HepG2 (cell line): ENCODE results near the gene CNN3. TPM values are rescaled to one million over a fixed set of nuclear protein-coding genes. Genes with fewer than 3 reads are reported as not detected.

Experiments used
- ATAC-seq: fragments of 200-7000 bp; cut with Tn5 transposase; 3 replicates; pipeline ENCODE4 v1.9.1; 2020; ENCODE audit warnings: mild to moderate bottlenecking, moderate library complexity
- BruUV-seq: library from RNA; stranded (reverse); fragments of 400-500 nt; replicated peaks from 2 replicates; lab custom pipeline; 2021; lab: Mats Ljungman, UMichigan
- CTCF ChIA-PET: fragments of 300-600 bp; formaldehyde crosslinking; extraction: SDS; loops from one replicate; lab custom pipeline; 2021; ENCODE audit warnings: low total read pairs, inconsistent platforms, low intra/inter-chr PET ratio; lab: Yijun Ruan, JAX
- POLR2A ChIA-PET: fragments of 350-600 bp; sonication (Branson Sonifier 250); formaldehyde crosslinking; loops from one replicate; lab custom pipeline; 2020; ENCODE audit warnings: antibody characterized with exemption, inconsistent platforms; lab: Yijun Ruan, JAX
- DNase-seq: peaks from one replicate; pipeline ENCODE4 v3.0.0-alpha.2; 2015; ENCODE audit warnings: low spot score
- FAIRE-seq: peaks from 3 replicates; lab custom pipeline; 2011; peaks lifted over from hg19 to GRCh38; lab: Jason Lieb, UNC
- H2AFZ ChIP-seq: one replicate; pipeline ENCODE4 v1.6.1; 2011; ENCODE audit warnings: low read length, inconsistent platforms
- H3K27ac ChIP-seq: fragments of 300-600 bp; 3 replicates; pipeline ENCODE4 v1.8.0; 2011; ENCODE audit warnings: mixed run types, mild to moderate bottlenecking, mixed read lengths, low read length, inconsistent platforms; ENCODE audit not compliant: insufficient read depth; ENCODE audit errors: extremely low read length
- H3K27me3 ChIP-seq, 2 experiments: fragments of 200-600 bp in 1 of 2; 2 replicates in 1 of 2; 3 replicates in 1 of 2; pipeline versions ENCODE4 v1.6.0 to v1.8.0; 2011; ENCODE audit warnings: low read length in 2 of 2, mild to moderate bottlenecking in 2 of 2, moderate library complexity in 2 of 2, inconsistent platforms in 1 of 2; ENCODE audit not compliant: insufficient read depth in 2 of 2, control insufficient read depth in 1 of 2
- H3K36me3 ChIP-seq, 2 experiments: fragments of 200-600 bp in 1 of 2; replicated peaks in 1 of 2; 2 replicates in 1 of 2; 3 replicates in 1 of 2; pipeline versions ENCODE4 v1.5.1 to v1.8.0; 2011; ENCODE audit warnings: low read length in 2 of 2, inconsistent platforms in 1 of 2; ENCODE audit not compliant: insufficient read depth in 2 of 2, control insufficient read depth in 1 of 2
- H3K4me1 ChIP-seq: 2 replicates; pipeline ENCODE4 v1.5.1; 2012; ENCODE audit warnings: low read length, inconsistent platforms; ENCODE audit not compliant: insufficient read depth
- H3K4me2 ChIP-seq: 2 replicates; pipeline ENCODE4 v1.6.0; 2011; ENCODE audit warnings: low read depth, low read length, inconsistent platforms
- H3K4me3 ChIP-seq, 3 experiments: fragments of 200-600 bp in 1 of 3; sonication (generic), shearing (Covaris generic) in 1 of 3; replicated peaks in 1 of 3; 2 replicates each; pipeline ENCODE4 v1.5.1; 2011 to 2016; ENCODE audit warnings: low read length in 3 of 3, inconsistent platforms in 2 of 3, low read depth in 2 of 3, mild to moderate bottlenecking in 2 of 3, control low read depth in 1 of 3, mixed read lengths in 1 of 3; ENCODE audit not compliant: insufficient read depth in 1 of 3
- H3K79me2 ChIP-seq: one replicate; pipeline ENCODE4 v1.6.1; 2011; ENCODE audit warnings: low read length, inconsistent platforms; ENCODE audit not compliant: insufficient read depth
- H3K9ac ChIP-seq: 2 replicates; pipeline ENCODE4 v1.6.0; 2011; ENCODE audit warnings: mild to moderate bottlenecking, low read depth, low read length, inconsistent platforms; ENCODE audit not compliant: insufficient read depth
- H3K9me3 ChIP-seq: 2 replicates; pipeline ENCODE4 v1.5.1; 2012; ENCODE audit warnings: mild to moderate bottlenecking, low read length
- H4K20me1 ChIP-seq: 2 replicates; pipeline ENCODE4 v1.6.0; 2011; ENCODE audit warnings: inconsistent platforms, mild to moderate bottlenecking, low read length, moderate library complexity; ENCODE audit not compliant: insufficient read depth
- BRCA1 ChIP-seq: sonication (generic); formaldehyde crosslinking; IDR thresholded peaks from 2 replicates; pipeline ENCODE4 v1.4.0; 2020; ENCODE audit warnings: missing genetic modification reagents
- DDIT3 ChIP-seq: sonication (generic); formaldehyde crosslinking; IDR thresholded peaks from 2 replicates; pipeline ENCODE4 v1.4.0; 2020; ENCODE audit warnings: mild to moderate bottlenecking, missing genetic modification reagents
- HNRNPLL ChIP-seq: fragments of 200-400 bp; formaldehyde crosslinking; IDR thresholded peaks from 2 replicates; pipeline ENCODE4 v1.6.1; 2017; ENCODE audit warnings: mild to moderate bottlenecking, low read depth, low read length; ENCODE audit not compliant: poor library complexity, severe bottlenecking
- NFIC ChIP-seq: IDR thresholded peaks from 2 replicates; pipeline ENCODE4 v1.6.1; 2012; ENCODE audit warnings: mild to moderate bottlenecking, low read length, inconsistent platforms
- PLRG1 ChIP-seq: fragments of 450-650 bp; conservative IDR thresholded peaks from 2 replicates; pipeline ENCODE4 v1.6.1; 2016
- RFX1 ChIP-seq: fragments of 450-650 bp; IDR thresholded peaks from 2 replicates; pipeline ENCODE4 v1.6.1; 2017
- SIN3B ChIP-seq: fragments of 150-350 bp; IDR thresholded peaks from 2 replicates; pipeline ENCODE4 v1.6.1; 2014; ENCODE audit warnings: low read length
- SKI ChIP-seq: fragments of 450-650 bp; IDR thresholded peaks from one replicate; pipeline ENCODE4 v1.6.1; 2018; ENCODE audit warnings: mild to moderate bottlenecking; ENCODE audit not compliant: partially characterized antibody
- SSRP1 ChIP-seq: IDR thresholded peaks from 2 replicates; pipeline ENCODE4 v1.6.1; 2016; ENCODE audit warnings: control low read depth
- ZNF343 ChIP-seq: sonication (generic); formaldehyde crosslinking; IDR thresholded peaks from 2 replicates; pipeline ENCODE4 v1.4.0; 2020; ENCODE audit warnings: mild to moderate bottlenecking, missing genetic modification reagents
- ZNF597 ChIP-seq: sonication (generic); formaldehyde crosslinking; IDR thresholded peaks from 2 replicates; pipeline ENCODE4 v1.5.0; 2020; ENCODE audit warnings: missing genetic modification reagents
- WGBS: methylation state at CpG from one replicate; pipeline ENCODE4 v1.1.6; 2017; ENCODE audit warnings: low lambda C conversion rate; 5-methylcytosine and 5-hydroxymethylcytosine counted together
- in situ Hi-C: cut with HindIII; loops from 2 replicates; pipeline ENCODE4 v1.10.0; 2017; ENCODE audit warnings: low pct_unique_long_range_greater_than_20kb; ENCODE audit not compliant: extremely low pct_ligation_motif_present
- intact Hi-C: fragments of 100-400 bp; cut with micrococcal nuclease; formaldehyde crosslinking; loops from one replicate; pipeline ENCODE4 v1.10.0; 2022; ENCODE audit not compliant: unreplicated experiment
- polyA plus RNA-seq, 8 experiments: library from polyadenylated mRNA; depleted of rRNA in 3 of 8; stranded (reverse) in 7 of 8; unstranded in 1 of 8; fragments of >200 nt; fragmentation: Illumina TruSeq in 4 of 8; extraction: Trizol in 4 of 8; gene quantifications; 2 replicates each; pipeline versions ENCODE4 v1.2.1 to v1.2.3, GENCODE V29; 2011 to 2016; ENCODE audit warnings: low read depth in 4 of 8, missing spikeins in 1 of 8, mixed read lengths in 1 of 8; ENCODE audit not compliant: insufficient read depth in 1 of 8
- total RNA-seq, 5 experiments: library from RNA; depleted of rRNA; stranded (reverse); fragments of >200 nt; fragmentation: Illumina TruSeq; extraction: Trizol; gene quantifications; 2 replicates each; pipeline ENCODE4 v1.2.3, GENCODE V29; 2016; ENCODE audit warnings: low read depth in 1 of 5
- TF ChIP-seq, protein P1 (sequence below): sonication (generic); formaldehyde crosslinking; IDR thresholded peaks from 2 replicates; pipeline ENCODE4 v1.8.1; 2023; ENCODE audit warnings: mild to moderate bottlenecking, missing genetic modification reagents

CNN3 gene
- total and polyA plus RNA-seq, 2 of the 13 experiments (the other 11 are each of a cell fraction or from before 2014, with no cell fraction given) = 113 to 223 TPM

DNA sequence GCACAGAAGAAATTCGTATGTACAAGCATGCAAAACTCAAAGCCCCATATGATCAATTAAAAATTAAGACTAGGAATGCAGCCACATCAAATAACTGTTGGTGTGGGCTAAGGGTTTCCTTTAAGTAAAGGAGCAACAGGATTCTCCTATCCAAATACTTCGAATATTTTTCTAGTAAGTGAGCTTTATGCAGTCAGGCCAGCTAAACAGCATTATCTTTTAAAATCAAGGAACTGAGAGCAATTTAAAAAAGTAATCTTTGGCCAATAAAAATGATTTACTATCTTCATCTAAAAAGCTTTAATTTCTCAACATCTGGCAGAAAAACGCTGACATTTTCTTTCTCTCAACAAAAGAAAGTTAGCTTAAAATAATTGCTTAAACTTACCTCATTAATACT is 19.8 kb downstream of the CNN3 start:
- DNase-seq (no peak), FAIRE-seq (no peak), ATAC-seq (no peak)
- Histone ChIP-seq H4K20me1 (peaks cover 26% of the 10 kb centered on the region), H3K27ac (no peak overlapping the region), H3K4me2 (no peak overlapping the region), H3K27me3 (no peaks in the 10 kb centered on the region), H3K36me3 (peaks cover 5 to 34% of the 10 kb centered on the region in 2 experiments), H3K9me3 (no peaks in the 10 kb centered on the region), H3K4me3 (no peak overlapping the region), H3K79me2 (peaks cover 92% of the 10 kb centered on the region), H2AFZ (no peak overlapping the region), H3K4me1 (peaks cover 18% of the 10 kb centered on the region), H3K9ac (no peak overlapping the region)
- 93% methylated on average over 3 of the region's 3 CpGs for WGBS
- POLR2A ChIA-PET = no interaction called here
- in situ Hi-C loops (no loop called here), intact Hi-C loops (no loop called here)
- TF ChIP-seq PLRG1 (no peak), HNRNPLL (no peak), RFX1 (no peak), DDIT3 (CRISPR knock-in tag) (no peak), SKI (no peak), ZNF343 (CRISPR knock-in tag) (no peak), SIN3B (no peak), NFIC (no peak), SSRP1 (CRISPR knock-in tag) (no peak), BRCA1 (no peak), ZNF597 (CRISPR knock-in tag) (no peak)
- TF ChIP-seq, protein P1, sequence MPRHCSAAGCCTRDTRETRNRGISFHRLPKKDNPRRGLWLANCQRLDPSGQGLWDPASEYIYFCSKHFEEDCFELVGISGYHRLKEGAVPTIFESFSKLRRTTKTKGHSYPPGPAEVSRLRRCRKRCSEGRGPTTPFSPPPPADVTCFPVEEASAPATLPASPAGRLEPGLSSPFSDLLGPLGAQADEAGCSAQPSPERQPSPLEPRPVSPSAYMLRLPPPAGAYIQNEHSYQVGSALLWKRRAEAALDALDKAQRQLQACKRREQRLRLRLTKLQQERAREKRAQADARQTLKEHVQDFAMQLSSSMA (CRISPR knock-in tag) = no peak
- CTCF ChIA-PET = no interaction called here
- no TSS peak for BruUV-seq
